Activated effector memory CD4-positive, alpha-beta T cell treated with anti-CD3 and anti-CD28 coated beads, Interleukin-2, amount 50 U/mL, for 16 hours (primary cell): ENCODE results near the gene PABPC5.

Experiments used
- DNase-seq: peaks from one replicate; pipeline ENCODE4 v3.0.0-alpha.2; 2020

The PABPC5 gene

GRCh38 chrX:91434351-91435168 lies at the start of gene PABPC5:
Gene PABPC5, plus strand, starts transcription at chrX:91434839. Its CDS starts 739 bp downstream, at chrX:91435578.
- no peak for DNase-seq

DNA sequence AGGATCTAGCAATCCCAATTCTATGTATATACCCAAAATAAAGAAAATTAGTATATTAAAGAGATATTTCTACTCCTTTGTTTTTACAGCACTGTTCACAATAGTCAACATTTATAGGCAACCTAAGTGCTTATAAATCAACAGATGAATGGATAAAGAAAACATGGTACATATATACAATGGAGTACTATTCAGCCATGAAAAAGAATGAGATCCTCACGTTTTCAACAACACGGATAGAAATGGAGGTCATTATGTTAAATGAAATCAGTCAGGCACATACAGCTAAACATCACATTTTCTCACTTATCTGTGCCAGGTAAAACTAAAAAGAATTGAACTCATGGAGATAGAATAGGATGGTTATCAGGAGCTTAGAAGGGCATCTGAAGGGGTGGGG lies 45.6 kb upstream of the PABPC5 start:
- DNase-seq, result no peak

DNA sequence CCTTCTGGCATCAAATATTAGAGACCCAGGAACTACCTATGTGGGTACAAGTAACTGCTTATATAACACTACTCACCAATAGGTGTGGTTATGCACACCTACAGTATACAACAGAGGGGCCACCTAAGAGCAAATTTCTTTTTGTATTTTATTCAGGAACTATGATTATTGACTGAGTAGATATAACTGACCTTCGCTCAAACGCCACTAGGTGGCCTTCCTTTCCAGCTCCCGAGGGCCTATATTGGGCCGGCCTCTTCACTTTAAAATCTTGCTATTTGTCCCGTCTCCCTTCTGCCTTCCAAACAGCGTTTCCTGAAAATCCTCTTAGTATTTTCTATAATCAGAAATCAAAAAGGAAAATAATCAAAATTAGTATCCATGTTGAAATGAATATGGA lies 19.9 kb upstream of the PABPC5 start:
- DNase-seq, result no peak

DNA sequence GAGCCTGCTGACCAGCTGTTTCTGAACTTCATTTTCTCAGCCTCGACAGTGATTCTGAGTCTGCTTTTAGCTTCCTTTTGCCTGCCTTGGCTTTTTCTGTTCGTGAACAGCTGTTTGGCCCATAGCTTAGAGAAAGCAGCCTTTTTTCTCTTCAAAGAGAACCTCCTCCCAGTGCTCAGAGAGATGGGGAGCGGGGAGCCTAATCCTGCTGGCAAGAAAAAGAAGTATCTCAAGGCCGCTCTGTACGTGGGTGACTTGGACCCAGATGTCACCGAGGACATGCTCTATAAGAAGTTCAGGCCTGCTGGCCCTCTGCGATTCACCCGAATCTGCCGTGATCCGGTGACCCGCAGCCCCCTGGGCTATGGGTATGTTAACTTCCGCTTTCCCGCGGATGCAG lies 756 bp downstream of the PABPC5 start:
- no peak for DNase-seq
